ENCODE measurements around the gene CYTH3. TPM values are rescaled to one million over a fixed set of nuclear protein-coding genes. Genes with fewer than 3 reads are reported as not detected.

The CYTH3 gene
- total and polyA plus RNA-seq, 9 of the 15 experiments (the other 6 are each of a cell fraction or from before 2014, with no cell fraction given), result 0.25 to 15.2 (median 11.4) TPM

GRCh38 chr7:6166443-6166891 lies 106.0 kb downstream of the CYTH3 start (continued):
- TF ChIP-seq HEY1 (CRISPR knock-in tag; IDR thresholded peaks at IDR 0.05; ENCODE audit: borderline replicate concordance) (no peak), RHOXF2B (CRISPR knock-in tag; conservative IDR thresholded peaks at IDR 0.05) (no peak), ZNF695 (CRISPR knock-in tag; IDR thresholded peaks at IDR 0.05) (no peak)

- in situ Hi-C loops (cut with MboI), result no loop called here
- Histone ChIP-seq H3K9ac (ENCODE audit: insufficient read depth in 1 of 2, low read depth in 2 of 2, low read length in 2 of 2) (no peak overlapping the region), H3K27ac (ENCODE audit: extremely low read depth, low read depth, low read length) (no peak overlapping the region), H2AFZ (ENCODE audit: low read depth, low read length) (no peak overlapping the region), H3K27me3 (ENCODE audit: control insufficient read depth in 2 of 2, insufficient read depth in 2 of 2, low read length in 2 of 2) (no peaks in the 10 kb centered on the region), H4K20me1 (replicated peaks; ENCODE audit: control insufficient read depth, insufficient read depth, low read length) (no peaks in the 10 kb centered on the region), H3K79me2 (ENCODE audit: control insufficient read depth, insufficient read depth, low read length) (no peaks in the 10 kb centered on the region), H3K4me1 (replicated peaks in 1 of 2; ENCODE audit: control insufficient read depth in 2 of 2, insufficient read depth in 2 of 2, low read length in 2 of 2) (peaks cover 0 to 37% of the 10 kb centered on the region in 2 experiments; a peak in 2 of 5 replicates), H3K4me3 (no peak overlapping the region), H3K4me2 (ENCODE audit: insufficient read depth, low read length) (no peak overlapping the region), H3K9me1 (ENCODE audit: control insufficient read depth, insufficient read depth, low read length) (no peaks in the 10 kb centered on the region), H3K9me3 (replicated peaks; ENCODE audit: control insufficient read depth, insufficient read depth, low read depth, low read length) (no peaks in the 10 kb centered on the region), H3K36me3 (ENCODE audit: control insufficient read depth, insufficient read depth, low read length) (peaks cover 59% of the 10 kb centered on the region; the same call in 2 of the 3 replicates)
- no TSS peak for BruUV-seq (replicated peaks)
- intact Hi-C loops (cut with micrococcal nuclease), result no loop called here
- WGBS (ENCODE audit: insufficient coverage, low coverage, missing lambda C conversion rate), result 84% methylated on average over 25 of the region's 36 CpGs
- POLR2A ChIA-PET, result no interaction called here
- ATAC-seq, result no peak
- no peak for FAIRE-seq
- CTCF ChIA-PET (ENCODE audit: low intra/inter-chr PET ratio), result no interaction called here
- no peak for DNase-seq (ENCODE audit: extremely low read depth in 1 of 4, low spot score in 3 of 4)
- TF ChIP-seq SMARCC2 (IDR thresholded peaks at IDR 0.05; ENCODE audit: low read depth), result no peak
- no peak for TF ChIP-seq TFAM (CRISPR knock-in tag; conservative IDR thresholded peaks at IDR 0.05)
- TF ChIP-seq ZNF586 (CRISPR knock-in tag; conservative IDR thresholded peaks at IDR 0.05), result no peak
- no peak for TF ChIP-seq L3MBTL2 (IDR thresholded peaks at IDR 0.05)
- no peak for TF ChIP-seq CTCF (IDR thresholded peaks at IDR 0.05 in 2 of 3, conservative IDR thresholded peaks at IDR 0.05 in 1 of 3; ENCODE audit: insufficient read depth in 2 of 3, low read depth in 1 of 3, low read length in 3 of 3)
- no peak for TF ChIP-seq ZC3H8 (IDR thresholded peaks at IDR 0.05)
- TF ChIP-seq ZNF239 (CRISPR knock-in tag; IDR thresholded peaks at IDR 0.05), result no peak
- TF ChIP-seq TCF15 (CRISPR knock-in tag; IDR thresholded peaks at IDR 0.05), result no peak
- no peak for TF ChIP-seq ARHGAP35 (IDR thresholded peaks at IDR 0.05; ENCODE audit: partially characterized antibody)
- TF ChIP-seq CBX1 (IDR thresholded peaks at IDR 0.05; ENCODE audit: low read depth), result no peak
- TF ChIP-seq ATF2 (CRISPR knock-in tag; IDR thresholded peaks at IDR 0.05), result no peak
- no peak for TF ChIP-seq NCOA6 (IDR thresholded peaks at IDR 0.05)
- no peak for TF ChIP-seq ZFP1 (CRISPR knock-in tag; IDR thresholded peaks at IDR 0.05)
- TF ChIP-seq ZBTB2 (IDR thresholded peaks at IDR 0.05), result no peak
- no peak for TF ChIP-seq EGR1 (conservative IDR thresholded peaks at IDR 0.05)
These were observed 106.7 kb downstream of the CYTH3 start for GRCh38 chr7:6165521-6166320.

All from K562 (cell line).